ENCODE results near the gene ALLC.

The ALLC gene

GRCh38 chr2:3725458-3726250 is 67.7 kb downstream of the ALLC start:
- WGBS (ENCODE audit: insufficient coverage, insufficient read length): no CpG with 5 or more reads among the region's 23 CpGs
- DNase-seq (ENCODE audit: low read depth, low spot score): no peak
- H3K27me3 ChIP-seq (ENCODE audit: control insufficient read depth, insufficient read depth, low read length): no peaks in the 10 kb centered on the region

GRCh38 chr2:3726511-3726910 is 68.5 kb downstream of the ALLC start:
- DNase-seq (ENCODE audit: low read depth, low spot score): no peak
- Histone ChIP-seq H3K27me3 (ENCODE audit: control insufficient read depth, insufficient read depth, low read length) (no peaks in the 10 kb centered on the region), H3K36me3 (ENCODE audit: control insufficient read depth, insufficient read depth, low read length) (no peaks in the 10 kb centered on the region), H3K9me3 (ENCODE audit: control insufficient read depth, insufficient read depth, low read length) (no peaks in the 10 kb centered on the region; the same call in 1 of the 2 replicates), H3K4me3 (ENCODE audit: low read length) (no peak overlapping the region), H3K4me1 (ENCODE audit: control insufficient read depth, insufficient read depth, low read length) (peaks cover 2% of the 10 kb centered on the region), H3K27ac (ENCODE audit: low read length) (no peak overlapping the region)
- WGBS (ENCODE audit: insufficient coverage, insufficient read length): no CpG with 5 or more reads among the region's 10 CpGs

More at GRCh38 chr2:3725458-3726250, 67.7 kb downstream of the ALLC start:
- Histone ChIP-seq H3K4me1 (ENCODE audit: control insufficient read depth, insufficient read depth, low read length) (peaks cover 2% of the 10 kb centered on the region), H3K9me3 (ENCODE audit: control insufficient read depth, insufficient read depth, low read length) (no peaks in the 10 kb centered on the region; the same call in 1 of the 2 replicates), H3K36me3 (ENCODE audit: control insufficient read depth, insufficient read depth, low read length) (no peaks in the 10 kb centered on the region), H3K4me3 (ENCODE audit: low read length) (no peak overlapping the region), H3K27ac (ENCODE audit: low read length) (no peak overlapping the region)

- no peaks in the 10 kb centered on the region for H3K27me3 ChIP-seq (ENCODE audit: control insufficient read depth, insufficient read depth, low read length)
- H3K4me1 ChIP-seq (ENCODE audit: control insufficient read depth, insufficient read depth, low read length): peaks cover 2% of the 10 kb centered on the region
- WGBS (ENCODE audit: insufficient coverage, insufficient read length): no CpG with 5 or more reads among the region's 12 CpGs
- H3K4me3 ChIP-seq (ENCODE audit: low read length): no peak overlapping the region
- no peak overlapping the region for H3K27ac ChIP-seq (ENCODE audit: low read length)
- DNase-seq (ENCODE audit: low read depth, low spot score): no peak
- H3K9me3 ChIP-seq (ENCODE audit: control insufficient read depth, insufficient read depth, low read length): no peaks in the 10 kb centered on the region; the same call in 1 of the 2 replicates
- H3K36me3 ChIP-seq (ENCODE audit: control insufficient read depth, insufficient read depth, low read length): no peaks in the 10 kb centered on the region
Measured at GRCh38 chr2:3727397-3728045, 69.5 kb downstream of the ALLC start.

GRCh38 chr2:3728104-3729054 is 70.4 kb downstream of the ALLC start:
- no peaks in the 10 kb centered on the region for H3K36me3 ChIP-seq (ENCODE audit: control insufficient read depth, insufficient read depth, low read length)
- no peak overlapping the region for H3K4me3 ChIP-seq (ENCODE audit: low read length)
- H3K4me1 ChIP-seq (ENCODE audit: control insufficient read depth, insufficient read depth, low read length): peaks cover 2% of the 10 kb centered on the region
- no peak for DNase-seq (ENCODE audit: low read depth, low spot score)
- no peaks in the 10 kb centered on the region for H3K27me3 ChIP-seq (ENCODE audit: control insufficient read depth, insufficient read depth, low read length)
- H3K9me3 ChIP-seq (ENCODE audit: control insufficient read depth, insufficient read depth, low read length): no peaks in the 10 kb centered on the region; the same call in 1 of the 2 replicates
- no peak overlapping the region for H3K27ac ChIP-seq (ENCODE audit: low read length)
- no CpG with 5 or more reads among the region's 22 CpGs for WGBS (ENCODE audit: insufficient coverage, insufficient read length)

- no peaks in the 10 kb centered on the region for H3K27me3 ChIP-seq (ENCODE audit: control insufficient read depth, insufficient read depth, low read length)
- peaks cover 2% of the 10 kb centered on the region for H3K4me1 ChIP-seq (ENCODE audit: control insufficient read depth, insufficient read depth, low read length)
- no peak for DNase-seq (ENCODE audit: low read depth, low spot score)
- H3K36me3 ChIP-seq (ENCODE audit: control insufficient read depth, insufficient read depth, low read length): no peaks in the 10 kb centered on the region
- H3K9me3 ChIP-seq (ENCODE audit: control insufficient read depth, insufficient read depth, low read length): no peaks in the 10 kb centered on the region; the same call in 1 of the 2 replicates
- H3K27ac ChIP-seq (ENCODE audit: low read length): no peak overlapping the region
- no CpG with 5 or more reads among the region's 8 CpGs for WGBS (ENCODE audit: insufficient coverage, insufficient read length)
- no peak overlapping the region for H3K4me3 ChIP-seq (ENCODE audit: low read length)
Measured at GRCh38 chr2:3729055-3729448, 71.1 kb downstream of the ALLC start.

GRCh38 chr2:3729786-3730185 is 71.8 kb downstream of the ALLC start:
- peaks cover 2% of the 10 kb centered on the region for H3K4me1 ChIP-seq (ENCODE audit: control insufficient read depth, insufficient read depth, low read length)
- H3K27ac ChIP-seq (ENCODE audit: low read length): no peak overlapping the region
- no peaks in the 10 kb centered on the region for H3K27me3 ChIP-seq (ENCODE audit: control insufficient read depth, insufficient read depth, low read length)
- H3K36me3 ChIP-seq (ENCODE audit: control insufficient read depth, insufficient read depth, low read length): no peaks in the 10 kb centered on the region
- DNase-seq (ENCODE audit: low read depth, low spot score): no peak
- no peak overlapping the region for H3K4me3 ChIP-seq (ENCODE audit: low read length)
- WGBS (ENCODE audit: insufficient coverage, insufficient read length): no CpG with 5 or more reads among the region's 9 CpGs
- H3K9me3 ChIP-seq (ENCODE audit: control insufficient read depth, insufficient read depth, low read length): no peaks in the 10 kb centered on the region; the same call in 1 of the 2 replicates

GRCh38 chr2:3730646-3731045 is 72.6 kb downstream of the ALLC start:
- H3K9me3 ChIP-seq (ENCODE audit: control insufficient read depth, insufficient read depth, low read length): no peaks in the 10 kb centered on the region
- peaks cover 2% of the 10 kb centered on the region for H3K4me1 ChIP-seq (ENCODE audit: control insufficient read depth, insufficient read depth, low read length)

GRCh38 chr2:3731829-3732228 is 73.8 kb downstream of the ALLC start:
- H3K27me3 ChIP-seq (ENCODE audit: control insufficient read depth, insufficient read depth, low read length): no peaks in the 10 kb centered on the region

More at GRCh38 chr2:3730646-3731045, 72.6 kb downstream of the ALLC start:
- Histone ChIP-seq H3K36me3 (ENCODE audit: control insufficient read depth, insufficient read depth, low read length) (no peaks in the 10 kb centered on the region), H3K4me3 (ENCODE audit: low read length) (no peak overlapping the region), H3K27me3 (ENCODE audit: control insufficient read depth, insufficient read depth, low read length) (no peaks in the 10 kb centered on the region), H3K27ac (ENCODE audit: low read length) (no peak overlapping the region)
- WGBS (ENCODE audit: insufficient coverage, insufficient read length): no CpG with 5 or more reads among the region's 8 CpGs
- DNase-seq (ENCODE audit: low read depth, low spot score): no peak

GRCh38 chr2:3736112-3736511 is 78.1 kb downstream of the ALLC start:
- WGBS (ENCODE audit: insufficient coverage, insufficient read length): no CpG with 5 or more reads among the region's 7 CpGs
- no peak overlapping the region for H3K27ac ChIP-seq (ENCODE audit: low read length)
- H3K9me3 ChIP-seq (ENCODE audit: control insufficient read depth, insufficient read depth, low read length): no peaks in the 10 kb centered on the region
- no peaks in the 10 kb centered on the region for H3K27me3 ChIP-seq (ENCODE audit: control insufficient read depth, insufficient read depth, low read length)
- H3K4me3 ChIP-seq (ENCODE audit: low read length): no peak overlapping the region
- DNase-seq (ENCODE audit: low read depth, low spot score): no peak
- H3K36me3 ChIP-seq (ENCODE audit: control insufficient read depth, insufficient read depth, low read length): no peaks in the 10 kb centered on the region
- no peaks in the 10 kb centered on the region for H3K4me1 ChIP-seq (ENCODE audit: control insufficient read depth, insufficient read depth, low read length)

More at GRCh38 chr2:3731829-3732228, 73.8 kb downstream of the ALLC start:
- WGBS (ENCODE audit: insufficient coverage, insufficient read length): no CpG with 5 or more reads among the region's 7 CpGs
- Histone ChIP-seq H3K4me3 (ENCODE audit: low read length) (no peak overlapping the region), H3K9me3 (ENCODE audit: control insufficient read depth, insufficient read depth, low read length) (no peaks in the 10 kb centered on the region), H3K27ac (ENCODE audit: low read length) (no peak overlapping the region), H3K4me1 (ENCODE audit: control insufficient read depth, insufficient read depth, low read length) (peaks cover 2% of the 10 kb centered on the region), H3K36me3 (ENCODE audit: control insufficient read depth, insufficient read depth, low read length) (no peaks in the 10 kb centered on the region)
- no peak for DNase-seq (ENCODE audit: low read depth, low spot score)

GRCh38 chr2:3737128-3737527 is 79.1 kb downstream of the ALLC start:
- WGBS (ENCODE audit: insufficient coverage, insufficient read length): no CpG with 5 or more reads among the region's 9 CpGs
- no peaks in the 10 kb centered on the region for H3K4me1 ChIP-seq (ENCODE audit: control insufficient read depth, insufficient read depth, low read length)
- no peaks in the 10 kb centered on the region for H3K27me3 ChIP-seq (ENCODE audit: control insufficient read depth, insufficient read depth, low read length)
- no peak overlapping the region for H3K27ac ChIP-seq (ENCODE audit: low read length)
- H3K4me3 ChIP-seq (ENCODE audit: low read length): no peak overlapping the region
- H3K9me3 ChIP-seq (ENCODE audit: control insufficient read depth, insufficient read depth, low read length): no peaks in the 10 kb centered on the region
- DNase-seq (ENCODE audit: low read depth, low spot score): no peak
- H3K36me3 ChIP-seq (ENCODE audit: control insufficient read depth, insufficient read depth, low read length): no peaks in the 10 kb centered on the region
